ENCODE data around the gene NDUFB3. TPM values are rescaled to one million over a fixed set of nuclear protein-coding genes. Genes with fewer than 3 reads are reported as not detected.

Gene NDUFB3
- total and polyA plus RNA-seq, 2 donors from 2014 or later: 101 to 309 TPM

DNA sequence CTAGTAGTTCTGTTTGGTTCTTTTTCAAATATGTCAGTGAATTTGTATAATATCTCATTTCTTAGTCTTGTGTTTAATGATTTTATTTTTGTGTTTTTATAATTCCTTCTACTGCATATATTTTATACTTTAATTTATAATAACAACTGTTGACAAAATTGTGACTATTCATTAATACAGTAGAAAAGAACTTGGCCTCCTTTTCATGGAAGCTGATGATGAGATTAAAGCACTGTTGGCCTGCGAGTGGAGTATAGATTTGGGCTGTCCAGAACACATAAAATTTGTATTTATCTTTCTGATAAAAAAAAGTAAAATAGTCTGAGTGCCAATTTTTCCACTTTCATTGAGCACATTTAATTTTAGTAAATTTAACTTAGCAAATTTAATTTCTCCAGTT is 56.2 kb downstream of the NDUFB3 start:
- peak overlapping the region in 1 of 2 donors; percentile 90 for H3K27ac ChIP-seq (ENCODE audit: low read depth in 2 of 2, low read length in 2 of 2)
- H3K9me3 ChIP-seq (ENCODE audit: control insufficient read depth in 2 of 3, insufficient read depth in 1 of 3, low read length in 3 of 3): no peaks in the 10 kb centered on the region
- peaks cover 0 to 72% (median 53%) of the 10 kb centered on the region in 3 donors for H3K4me1 ChIP-seq (ENCODE audit: control insufficient read depth in 2 of 3, insufficient read depth in 2 of 3, low read depth in 1 of 3, low read length in 3 of 3)
- H3K9ac ChIP-seq (ENCODE audit: low read length in 3 of 3): no peak overlapping the region
- peaks cover 0 to 3% (median 2%) of the 10 kb centered on the region in 3 donors for H3K36me3 ChIP-seq (ENCODE audit: control insufficient read depth in 2 of 3, insufficient read depth in 3 of 3, low read length in 3 of 3)
- FAIRE-seq (no peak), DNase-seq (no peak)
- intact Hi-C loops (cut with DNase I): no loop called here
- H3K4me3 ChIP-seq (ENCODE audit: low read length in 3 of 3): no peak overlapping the region
- TF ChIP-seq, protein P1, sequence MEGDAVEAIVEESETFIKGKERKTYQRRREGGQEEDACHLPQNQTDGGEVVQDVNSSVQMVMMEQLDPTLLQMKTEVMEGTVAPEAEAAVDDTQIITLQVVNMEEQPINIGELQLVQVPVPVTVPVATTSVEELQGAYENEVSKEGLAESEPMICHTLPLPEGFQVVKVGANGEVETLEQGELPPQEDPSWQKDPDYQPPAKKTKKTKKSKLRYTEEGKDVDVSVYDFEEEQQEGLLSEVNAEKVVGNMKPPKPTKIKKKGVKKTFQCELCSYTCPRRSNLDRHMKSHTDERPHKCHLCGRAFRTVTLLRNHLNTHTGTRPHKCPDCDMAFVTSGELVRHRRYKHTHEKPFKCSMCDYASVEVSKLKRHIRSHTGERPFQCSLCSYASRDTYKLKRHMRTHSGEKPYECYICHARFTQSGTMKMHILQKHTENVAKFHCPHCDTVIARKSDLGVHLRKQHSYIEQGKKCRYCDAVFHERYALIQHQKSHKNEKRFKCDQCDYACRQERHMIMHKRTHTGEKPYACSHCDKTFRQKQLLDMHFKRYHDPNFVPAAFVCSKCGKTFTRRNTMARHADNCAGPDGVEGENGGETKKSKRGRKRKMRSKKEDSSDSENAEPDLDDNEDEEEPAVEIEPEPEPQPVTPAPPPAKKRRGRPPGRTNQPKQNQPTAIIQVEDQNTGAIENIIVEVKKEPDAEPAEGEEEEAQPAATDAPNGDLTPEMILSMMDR (IDR thresholded peaks at IDR 0.05; ENCODE audit: borderline replicate concordance, extremely low read depth, insufficient read depth): no peak
- H3K27me3 ChIP-seq (ENCODE audit: control insufficient read depth, insufficient read depth, low read length): no peaks in the 10 kb centered on the region

DNA sequence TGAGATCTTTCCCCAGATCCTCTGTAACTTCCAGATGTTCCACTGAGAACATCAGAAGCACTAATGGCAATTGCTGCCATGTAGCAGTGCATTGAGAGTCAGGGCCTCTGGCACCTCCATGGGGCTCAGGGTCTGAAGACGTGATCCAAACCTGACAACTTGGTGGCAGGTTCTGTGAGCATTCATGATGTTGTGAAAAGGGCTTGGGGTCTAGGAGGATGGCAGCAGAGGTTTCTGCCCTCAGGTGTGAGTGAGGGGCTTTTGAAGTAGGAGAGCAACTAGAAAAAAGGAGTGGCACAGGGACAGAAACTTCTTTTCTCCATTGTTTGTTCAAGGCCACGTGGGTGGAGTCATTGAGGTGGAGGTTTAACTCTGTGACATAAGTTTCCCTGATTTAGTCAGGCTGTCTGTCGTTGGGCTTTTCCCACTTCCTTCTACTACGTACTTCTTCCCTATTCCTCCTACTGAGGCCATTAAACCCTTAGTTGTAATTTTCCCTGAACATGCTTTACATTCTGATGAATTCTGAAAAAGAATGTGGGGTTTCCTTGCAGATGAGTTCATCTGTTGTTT is 57.2 kb downstream of the NDUFB3 start:
- H3K27me3 ChIP-seq (ENCODE audit: control insufficient read depth, insufficient read depth, low read length): no peaks in the 10 kb centered on the region
- peak overlapping the region in 2 of 3 donors; percentile 17 to 20 for H3K9ac ChIP-seq (ENCODE audit: low read length in 3 of 3)
- intact Hi-C loops (cut with DNase I): no loop called here
- H3K27ac ChIP-seq (ENCODE audit: low read depth in 2 of 2, low read length in 2 of 2): peak overlapping the region; percentile 66 to 90
- peaks cover 0 to 63% (median 49%) of the 10 kb centered on the region in 3 donors for H3K4me1 ChIP-seq (ENCODE audit: control insufficient read depth in 2 of 3, insufficient read depth in 2 of 3, low read depth in 1 of 3, low read length in 3 of 3)
- H3K4me3 ChIP-seq (ENCODE audit: low read length in 3 of 3): no peak overlapping the region
- FAIRE-seq (no peak), DNase-seq (peak in 1 of 5 donors; percentile 35)
- H3K9me3 ChIP-seq (ENCODE audit: control insufficient read depth in 2 of 3, insufficient read depth in 1 of 3, low read length in 3 of 3): no peaks in the 10 kb centered on the region
- H3K36me3 ChIP-seq (ENCODE audit: control insufficient read depth in 2 of 3, insufficient read depth in 3 of 3, low read length in 3 of 3): peaks cover 0 to 6% (median 5%) of the 10 kb centered on the region in 3 donors
- TF ChIP-seq, protein P1 (IDR thresholded peaks at IDR 0.05; ENCODE audit: borderline replicate concordance, extremely low read depth, insufficient read depth): no peak

DNA sequence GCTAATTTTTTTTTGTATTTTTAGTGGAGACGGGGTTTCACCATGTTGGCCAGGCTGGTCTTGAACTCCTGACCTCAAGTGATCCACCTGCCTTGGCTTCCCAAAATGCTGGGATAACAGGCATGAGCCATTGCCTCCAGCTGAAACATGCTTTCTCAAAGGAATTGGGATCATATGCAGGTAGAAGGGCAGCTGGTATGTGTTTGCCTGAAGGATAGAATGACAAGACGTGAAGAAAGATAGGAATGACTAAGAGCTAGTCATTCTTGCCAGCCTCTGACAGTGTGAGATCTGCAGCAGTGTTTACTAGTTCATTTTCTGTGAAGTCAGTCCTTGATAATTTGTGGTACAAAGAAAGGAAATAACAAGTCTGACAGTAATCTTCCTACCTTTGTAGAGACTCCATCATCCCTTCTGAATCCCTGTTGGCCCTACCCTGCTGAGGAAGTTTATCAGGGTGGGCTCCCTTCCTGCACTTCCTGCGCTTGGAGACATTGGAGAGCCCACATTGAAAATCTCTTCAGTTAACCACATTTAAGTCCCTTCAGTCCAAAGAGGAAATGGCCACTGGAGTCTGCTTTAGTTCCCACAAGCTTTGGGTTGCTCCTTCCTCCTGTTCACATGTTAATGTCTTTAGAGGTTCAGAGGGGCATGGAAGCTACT is 58.9 kb downstream of the NDUFB3 start:
- TF ChIP-seq, protein P1 (IDR thresholded peaks at IDR 0.05; ENCODE audit: borderline replicate concordance, extremely low read depth, insufficient read depth): no peak
- no peak for FAIRE-seq
- Histone ChIP-seq H3K4me1 (ENCODE audit: control insufficient read depth in 2 of 3, insufficient read depth in 2 of 3, low read depth in 1 of 3, low read length in 3 of 3) (peaks cover 0 to 47% (median 35%) of the 10 kb centered on the region in 3 donors), H3K27ac (ENCODE audit: low read depth in 2 of 2, low read length in 2 of 2) (peak overlapping the region in 1 of 2 donors; percentile 39), H3K27me3 (ENCODE audit: control insufficient read depth, insufficient read depth, low read length) (no peaks in the 10 kb centered on the region), H3K4me3 (ENCODE audit: low read length in 3 of 3) (no peak overlapping the region), H3K9me3 (ENCODE audit: control insufficient read depth in 2 of 3, insufficient read depth in 1 of 3, low read length in 3 of 3) (no peaks in the 10 kb centered on the region), H3K9ac (ENCODE audit: low read length in 3 of 3) (no peak overlapping the region), H3K36me3 (ENCODE audit: control insufficient read depth in 2 of 3, insufficient read depth in 3 of 3, low read length in 3 of 3) (peaks cover 2 to 8% (median 6%) of the 10 kb centered on the region in 3 donors)
- intact Hi-C loops (cut with DNase I): no loop called here
- peak in 1 of 5 donors; percentile 36 for DNase-seq
